T-helper 2 cell treated with Interferon-gamma antibody and Interleukin-4, amounts not matched to agents 5 μg/mL and 100 μg/mL, for 36 hours (primary cell): ENCODE data around the gene CD74.
A peak's percentile ranks its signal among the peaks of the same experiment; 100 is the strongest.

Source experiments
- DNase-seq: peaks from one replicate; pipeline ENCODE4 v3.0.0; 2021; ENCODE audit warnings: low spot score
- H3K27ac Mint-ChIP-seq: one replicate; pipeline ENCODE4 v1.8.0; 2021; ENCODE audit warnings: mild to moderate bottlenecking, mixed read lengths
- H3K27me3 Mint-ChIP-seq: one replicate; pipeline ENCODE4 v1.8.0; 2021; ENCODE audit warnings: low read depth, mixed read lengths
- H3K36me3 Mint-ChIP-seq: one replicate; pipeline ENCODE4 v1.8.0; 2021; ENCODE audit warnings: low read depth, mixed read lengths
- H3K4me1 Mint-ChIP-seq: one replicate; pipeline ENCODE4 v1.8.0; 2021; ENCODE audit warnings: low read depth, mixed read lengths
- H3K4me3 Mint-ChIP-seq: one replicate; pipeline ENCODE4 v1.8.0; 2022; ENCODE audit warnings: mild to moderate bottlenecking, moderate library complexity, mixed read lengths
- H3K9me3 Mint-ChIP-seq: one replicate; pipeline ENCODE4 v1.8.0; 2021; ENCODE audit warnings: mixed read lengths

The CD74 gene

DNA sequence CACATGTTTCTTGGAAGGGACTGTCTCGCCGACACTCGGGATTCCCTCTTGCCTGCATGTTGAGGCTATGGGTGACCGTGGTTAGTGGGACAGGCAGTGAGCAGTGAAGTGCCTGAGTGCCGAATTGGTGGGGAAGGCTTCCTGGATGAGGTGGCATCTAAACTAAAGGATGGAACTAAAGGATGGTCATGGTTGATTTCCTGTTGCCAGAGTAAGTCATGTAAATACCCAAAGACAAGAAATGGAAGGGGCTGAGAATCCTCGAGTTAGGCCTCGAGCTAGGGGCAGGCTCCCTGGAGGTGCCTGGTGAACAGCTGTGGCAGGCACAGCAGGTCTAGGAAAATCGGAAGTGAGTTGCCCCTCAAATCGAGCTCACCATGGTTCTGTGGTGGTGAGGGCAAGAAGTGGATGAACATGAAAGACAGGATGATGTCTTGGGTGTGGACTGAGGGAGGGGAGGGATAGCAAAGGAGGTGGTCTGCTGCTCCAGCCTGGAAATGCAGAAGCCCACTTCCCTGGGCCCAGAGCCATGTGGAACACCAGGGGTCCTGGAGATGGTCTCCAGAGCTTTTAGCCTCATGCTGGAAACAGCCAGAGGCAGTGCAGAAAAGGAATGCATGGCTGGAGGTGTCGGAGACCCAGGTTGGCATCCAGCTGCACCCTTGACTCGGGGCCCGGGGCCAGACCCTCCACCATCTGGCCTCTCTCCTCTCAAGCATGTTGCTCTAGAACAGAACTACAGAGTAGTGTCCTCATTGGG is 12.2 kb downstream of the CD74 start:
- no peak for DNase-seq
- Mint-ChIP-seq H3K36me3 (peaks cover 54% of the 10 kb centered on the region), H3K9me3 (no peaks in the 10 kb centered on the region)

DNA sequence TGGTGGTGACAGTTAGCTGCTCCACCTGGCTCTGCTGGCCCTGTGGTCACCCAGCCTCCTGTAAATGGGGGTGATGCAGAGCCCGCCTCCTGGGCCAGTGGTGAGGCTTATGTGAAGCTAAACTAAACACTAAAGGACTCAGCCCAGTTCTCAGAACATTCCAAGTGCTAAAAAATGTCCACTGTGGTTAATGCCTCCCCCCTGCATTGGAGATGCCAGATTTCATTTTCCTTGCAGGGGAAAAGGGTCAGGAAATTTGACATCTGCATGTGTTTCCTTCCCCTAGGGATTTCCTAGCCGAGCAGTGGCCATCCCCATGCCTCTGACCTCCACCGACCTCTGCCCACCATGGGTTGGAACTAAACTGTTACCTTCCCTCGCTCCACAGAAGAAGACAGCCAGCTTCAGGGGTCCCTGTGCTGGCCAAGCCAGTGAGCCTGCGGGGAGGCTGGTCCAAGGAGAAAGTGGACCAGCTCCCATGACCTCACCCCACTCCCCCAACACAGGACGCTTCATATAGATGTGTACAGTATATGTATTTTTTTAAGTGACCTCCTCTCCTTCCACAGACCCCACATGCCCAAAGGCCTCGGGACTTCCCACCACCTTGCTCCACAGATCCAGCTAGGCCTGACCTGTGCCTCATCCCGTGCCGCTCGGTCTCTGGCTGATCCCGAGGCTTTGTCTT is 13.0 kb downstream of the CD74 start:
- H3K4me1 Mint-ChIP-seq: peaks cover 4% of the 10 kb centered on the region
- H3K9me3 Mint-ChIP-seq: no peaks in the 10 kb centered on the region
- no peak overlapping the region for H3K27ac Mint-ChIP-seq
- H3K4me3 Mint-ChIP-seq: no peak overlapping the region
- peaks cover 56% of the 10 kb centered on the region for H3K36me3 Mint-ChIP-seq
- H3K27me3 Mint-ChIP-seq: no peaks in the 10 kb centered on the region
- DNase-seq: no peak

More for the DNA sequence above, 12.2 kb downstream of the CD74 start:
- no peak overlapping the region for H3K4me3 Mint-ChIP-seq
- no peaks in the 10 kb centered on the region for H3K27me3 Mint-ChIP-seq
- peaks cover 4% of the 10 kb centered on the region for H3K4me1 Mint-ChIP-seq
- H3K27ac Mint-ChIP-seq: peak overlapping the region; percentile 54

DNA sequence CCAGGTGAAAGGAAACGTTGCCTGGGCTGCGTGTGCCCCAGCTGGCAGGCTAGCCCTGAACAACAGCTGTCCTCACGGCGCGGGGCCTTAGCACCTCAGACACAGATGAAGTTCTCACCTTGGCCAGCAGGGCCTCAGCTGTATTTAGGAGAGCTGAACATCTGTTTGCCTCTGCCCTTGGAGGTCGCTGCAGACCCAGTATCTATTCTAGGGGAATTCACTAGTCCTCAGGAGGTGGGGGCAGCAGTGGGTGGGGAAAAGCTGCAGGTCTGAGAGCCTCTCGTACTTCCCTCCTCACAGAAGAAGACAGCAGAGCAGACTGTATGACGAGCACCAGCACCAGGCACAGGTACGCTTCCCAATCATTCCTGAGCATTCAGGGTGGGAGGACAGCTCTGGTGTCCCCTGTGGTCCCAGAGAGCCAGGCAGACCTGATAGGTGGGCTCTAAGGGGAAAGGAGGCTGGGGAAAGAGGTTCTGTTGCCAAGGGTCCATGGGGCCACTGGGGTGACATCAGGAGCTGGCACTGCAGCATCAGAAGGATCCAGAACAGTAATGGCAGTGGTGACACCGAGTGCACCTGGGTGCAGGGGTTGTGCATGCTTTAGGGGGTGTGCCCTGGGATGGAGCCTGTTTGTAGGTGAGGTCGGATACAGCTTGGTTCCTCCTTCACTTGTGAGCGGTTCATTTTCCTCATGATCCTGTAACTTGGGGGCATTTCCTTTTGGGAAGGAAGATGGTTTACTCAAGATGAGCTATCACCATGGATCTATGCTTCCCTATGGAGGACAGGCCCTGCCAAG is 13.8 kb downstream of the CD74 start:
- peaks cover 56% of the 10 kb centered on the region for H3K36me3 Mint-ChIP-seq

DNA sequence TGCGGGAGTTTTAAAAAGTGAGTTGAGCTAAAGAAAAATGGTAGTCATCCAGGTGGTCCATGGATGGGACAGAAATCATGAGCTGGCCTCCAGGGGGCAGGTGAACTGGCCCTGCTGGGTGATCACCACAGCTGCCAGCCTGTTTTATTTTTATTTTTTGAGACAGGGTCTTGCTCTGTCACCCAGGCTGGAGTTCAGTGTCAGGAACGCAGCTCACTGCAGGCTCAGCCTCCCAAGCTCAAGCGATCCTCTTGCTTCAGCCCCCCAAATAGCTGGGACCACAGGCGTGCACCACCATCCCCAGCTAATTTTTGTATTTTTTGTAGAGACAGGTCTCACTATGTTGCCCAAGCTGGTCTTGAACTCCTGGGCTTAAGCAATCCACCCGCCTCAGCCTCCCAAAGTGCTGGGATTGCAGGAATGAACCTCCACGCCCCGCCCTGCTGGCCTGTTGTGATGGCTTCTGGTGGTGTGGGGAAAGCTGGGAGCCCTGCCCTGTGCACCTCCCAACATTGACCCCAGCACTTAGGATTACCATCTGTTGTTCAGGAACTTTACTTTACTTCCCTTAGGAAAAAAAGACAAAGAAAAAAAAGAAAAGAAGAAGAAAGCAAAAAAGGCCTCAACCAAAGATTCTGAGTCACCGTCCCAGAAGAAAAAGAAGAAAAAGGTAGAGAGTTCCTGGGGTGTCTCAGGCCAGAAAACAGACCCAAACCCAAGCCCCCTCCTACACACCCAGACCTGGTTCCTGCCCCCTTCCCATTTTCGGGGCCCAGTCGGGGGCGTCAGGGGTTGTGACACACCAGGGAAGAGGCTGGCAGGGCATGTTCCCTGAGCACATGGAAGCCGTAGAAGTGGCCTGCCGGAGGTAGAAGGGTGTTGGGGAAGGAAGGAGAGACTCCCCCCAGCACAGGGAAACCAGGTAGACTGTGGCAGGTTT is 14.7 kb downstream of the CD74 start:
- no peak overlapping the region for H3K4me3 Mint-ChIP-seq
- no peaks in the 10 kb centered on the region for H3K9me3 Mint-ChIP-seq
- peaks cover 4% of the 10 kb centered on the region for H3K4me1 Mint-ChIP-seq
- peaks cover 61% of the 10 kb centered on the region for H3K36me3 Mint-ChIP-seq
- no peak for DNase-seq
- H3K27me3 Mint-ChIP-seq: no peaks in the 10 kb centered on the region
- no peak overlapping the region for H3K27ac Mint-ChIP-seq

More for the DNA sequence above, 13.8 kb downstream of the CD74 start:
- DNase-seq: no peak
- Mint-ChIP-seq H3K4me1 (peaks cover 4% of the 10 kb centered on the region), H3K27ac (no peak overlapping the region), H3K9me3 (no peaks in the 10 kb centered on the region), H3K27me3 (no peaks in the 10 kb centered on the region), H3K4me3 (no peak overlapping the region)

DNA sequence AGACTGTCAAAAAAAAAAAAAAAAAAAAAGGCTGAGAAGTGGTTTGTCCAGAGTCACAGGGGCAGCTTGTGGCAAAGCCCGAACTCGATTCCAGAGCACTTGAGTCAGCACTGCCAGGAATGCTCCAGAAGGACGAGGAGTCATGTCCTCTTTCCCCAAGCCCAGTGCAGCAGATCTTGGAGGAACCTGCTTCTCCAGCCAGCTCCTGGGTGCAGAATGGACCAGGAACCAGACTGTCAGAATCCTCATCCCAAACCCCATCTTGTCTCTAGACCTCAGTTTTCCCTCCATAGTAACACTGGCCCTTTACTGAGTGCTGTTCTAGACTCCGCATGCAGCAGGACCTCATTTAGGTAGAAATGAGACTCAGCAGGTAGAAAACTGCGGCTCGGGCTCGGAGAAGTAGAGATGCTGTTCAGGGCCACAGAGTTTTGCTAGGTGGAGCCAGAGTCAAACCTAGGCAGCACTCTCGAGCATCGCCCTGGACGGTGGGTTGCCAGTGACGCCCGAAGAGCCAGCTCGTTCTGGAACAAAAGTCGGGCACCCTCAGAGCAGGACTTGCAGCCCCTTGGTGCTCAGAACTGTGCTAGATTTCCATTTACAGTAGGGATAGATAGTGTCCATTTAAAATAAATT is 15.4 kb downstream of the CD74 start:
- H3K4me1 Mint-ChIP-seq: peaks cover 4% of the 10 kb centered on the region
- no peak overlapping the region for H3K4me3 Mint-ChIP-seq
- no peaks in the 10 kb centered on the region for H3K27me3 Mint-ChIP-seq
- DNase-seq: no peak
- peaks cover 57% of the 10 kb centered on the region for H3K36me3 Mint-ChIP-seq
- no peak overlapping the region for H3K27ac Mint-ChIP-seq
- H3K9me3 Mint-ChIP-seq: no peaks in the 10 kb centered on the region

DNA sequence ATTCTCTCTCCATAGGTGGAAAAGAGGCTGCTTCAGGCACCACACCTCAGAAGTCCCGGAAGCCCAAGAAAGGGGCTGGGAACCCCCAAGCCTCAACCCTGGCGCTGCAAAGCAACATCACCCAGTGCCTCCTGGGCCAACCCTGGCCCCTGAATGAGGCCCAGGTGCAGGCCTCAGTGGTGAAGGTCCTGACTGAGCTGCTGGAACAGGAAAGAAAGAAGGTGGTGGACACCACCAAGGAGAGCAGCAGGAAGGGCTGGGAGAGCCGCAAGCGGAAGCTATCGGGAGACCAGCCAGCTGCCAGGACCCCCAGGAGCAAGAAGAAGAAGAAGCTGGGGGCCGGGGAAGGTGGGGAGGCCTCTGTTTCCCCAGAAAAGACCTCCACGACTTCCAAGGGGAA is 16.4 kb downstream of the CD74 start:
- H3K4me3 Mint-ChIP-seq: no peak overlapping the region
- H3K27ac Mint-ChIP-seq: no peak overlapping the region
- no peaks in the 10 kb centered on the region for H3K27me3 Mint-ChIP-seq
- H3K9me3 Mint-ChIP-seq: no peaks in the 10 kb centered on the region
- no peak for DNase-seq
- H3K36me3 Mint-ChIP-seq: peaks cover 54% of the 10 kb centered on the region
- H3K4me1 Mint-ChIP-seq: peaks cover 3% of the 10 kb centered on the region

DNA sequence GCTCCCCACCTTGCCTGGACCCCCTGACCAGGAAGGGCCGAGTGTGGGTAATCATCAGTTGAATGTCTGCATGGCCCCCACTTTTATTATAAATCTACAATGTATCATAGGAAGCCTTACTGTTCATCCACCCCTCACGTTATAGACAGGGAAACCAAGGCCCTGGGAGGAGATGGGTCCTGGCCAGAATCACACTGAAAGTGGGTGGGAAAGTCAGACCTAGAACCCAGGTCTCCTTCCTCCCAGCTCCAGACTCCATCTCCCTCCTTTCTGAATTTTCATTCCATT is 17.1 kb downstream of the CD74 start:
- Mint-ChIP-seq H3K9me3 (no peaks in the 10 kb centered on the region), H3K27me3 (no peaks in the 10 kb centered on the region), H3K4me1 (no peaks in the 10 kb centered on the region), H3K4me3 (no peak overlapping the region), H3K36me3 (peaks cover 51% of the 10 kb centered on the region), H3K27ac (no peak overlapping the region)
- no peak for DNase-seq

DNA sequence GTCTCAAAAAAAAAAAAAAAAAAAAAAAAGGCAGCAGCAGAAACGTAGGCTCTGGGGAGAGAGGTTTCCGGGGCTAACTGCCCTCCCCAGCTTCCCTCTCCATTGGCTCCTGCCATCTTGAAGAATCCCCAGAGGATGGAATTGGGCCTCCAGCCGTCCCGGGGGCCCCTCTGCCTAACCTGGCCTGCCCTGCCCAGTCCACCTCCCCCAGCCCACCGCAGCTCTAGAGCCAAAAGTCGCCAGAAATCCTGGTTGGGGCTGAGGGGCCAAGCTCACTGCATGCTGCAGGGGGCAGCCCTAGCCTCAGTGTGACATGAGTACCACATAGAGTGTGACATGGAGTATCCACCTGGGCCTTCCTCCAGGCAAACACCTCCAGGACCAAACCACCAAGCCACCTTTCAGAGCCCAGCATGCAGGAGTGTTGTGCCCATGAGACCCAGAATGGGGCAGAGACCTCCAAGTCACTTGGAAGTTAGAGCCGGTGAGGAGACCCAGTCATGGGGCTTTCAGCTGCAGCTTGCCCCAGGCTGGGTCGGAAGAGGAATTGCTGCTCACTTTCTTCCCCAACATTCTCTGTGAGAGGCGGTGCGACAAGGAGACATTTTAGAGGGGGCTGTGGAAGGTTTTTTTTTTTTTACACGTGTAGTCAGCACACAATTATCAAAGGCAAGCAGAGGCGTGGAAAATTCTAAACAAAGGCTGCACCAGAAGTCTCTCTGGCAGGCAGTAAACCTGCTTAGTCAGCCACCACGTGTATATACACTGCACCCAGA is 17.6 kb downstream of the CD74 start:
- Mint-ChIP-seq H3K4me1 (no peaks in the 10 kb centered on the region), H3K27me3 (no peaks in the 10 kb centered on the region), H3K4me3 (no peak overlapping the region), H3K36me3 (peaks cover 48% of the 10 kb centered on the region), H3K27ac (no peak overlapping the region), H3K9me3 (no peaks in the 10 kb centered on the region)
- no peak for DNase-seq

DNA sequence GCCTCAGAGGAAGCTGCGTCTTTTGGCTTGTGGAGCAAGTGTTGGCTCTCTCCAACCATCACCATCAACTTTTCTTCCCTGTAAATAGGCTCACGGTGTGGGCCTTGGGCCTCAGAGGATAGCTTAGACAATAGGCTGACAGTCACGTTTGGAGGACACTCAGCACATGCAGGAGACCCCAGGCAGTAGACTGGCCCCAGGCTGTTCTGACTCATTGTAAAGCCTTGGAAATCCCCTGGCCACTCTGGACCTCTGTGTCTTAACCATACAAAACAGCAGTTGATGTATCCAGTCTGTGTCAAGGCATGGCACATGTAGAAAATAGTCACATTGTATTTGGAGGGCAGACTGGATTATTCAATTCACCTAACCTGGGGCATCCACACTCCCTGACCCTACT is 18.6 kb downstream of the CD74 start:
- Mint-ChIP-seq H3K36me3 (peaks cover 41% of the 10 kb centered on the region), H3K4me3 (no peak overlapping the region), H3K9me3 (no peaks in the 10 kb centered on the region), H3K27me3 (no peaks in the 10 kb centered on the region), H3K4me1 (no peaks in the 10 kb centered on the region), H3K27ac (no peak overlapping the region)
- no peak for DNase-seq

DNA sequence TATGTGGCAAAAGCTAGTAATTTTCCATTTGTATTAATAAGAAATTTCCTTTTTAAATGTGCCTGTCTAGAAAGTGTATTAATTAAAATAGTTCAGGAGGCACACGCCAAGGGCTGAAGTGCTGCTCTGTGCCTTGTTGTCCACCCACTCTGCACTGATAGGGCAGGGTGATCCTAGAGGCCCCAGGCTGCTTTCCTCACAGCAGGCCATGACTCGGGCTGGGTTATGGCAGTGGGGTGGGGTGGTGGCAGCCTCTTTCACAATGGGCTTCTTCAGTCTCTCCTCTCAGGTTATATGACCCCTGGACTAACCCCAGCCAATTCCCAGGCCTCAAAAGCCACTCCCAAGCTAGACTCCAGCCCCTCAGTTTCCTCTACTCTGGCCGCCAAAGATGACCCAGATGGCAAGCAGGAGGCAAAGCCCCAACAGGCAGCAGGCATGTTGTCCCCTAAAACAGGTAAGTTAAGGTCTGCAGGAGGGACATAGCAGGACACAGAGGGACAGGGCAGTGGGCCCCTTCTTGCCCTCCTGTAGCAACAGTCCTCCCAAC is 19.5 kb downstream of the CD74 start:
- H3K27ac Mint-ChIP-seq: peak overlapping the region; percentile 38
- DNase-seq: no peak
- peaks cover 37% of the 10 kb centered on the region for H3K36me3 Mint-ChIP-seq
- H3K4me1 Mint-ChIP-seq: no peaks in the 10 kb centered on the region
- H3K27me3 Mint-ChIP-seq: no peaks in the 10 kb centered on the region
- H3K4me3 Mint-ChIP-seq: no peak overlapping the region
- no peaks in the 10 kb centered on the region for H3K9me3 Mint-ChIP-seq

DNA sequence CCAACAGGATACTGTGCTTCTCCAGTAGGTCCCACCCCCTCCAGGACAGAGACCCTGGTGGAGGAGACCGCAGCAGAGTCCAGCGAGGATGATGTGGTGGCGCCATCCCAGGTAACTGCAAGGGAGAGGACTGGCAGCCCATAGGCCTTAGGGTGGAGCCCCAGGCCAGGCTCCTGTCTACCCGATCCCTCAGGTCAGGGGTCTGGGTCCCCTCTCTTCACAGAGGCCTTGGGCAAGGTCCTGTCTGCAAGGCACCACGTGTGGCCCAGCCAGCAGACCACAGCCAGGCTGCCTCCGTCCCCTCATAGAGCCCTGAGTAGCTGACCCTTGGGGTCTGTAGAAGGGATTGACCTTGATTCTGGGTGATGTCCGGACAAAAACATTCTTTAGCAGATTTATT is 20.0 kb downstream of the CD74 start:
- Mint-ChIP-seq H3K36me3 (peaks cover 34% of the 10 kb centered on the region), H3K9me3 (no peaks in the 10 kb centered on the region), H3K27me3 (no peaks in the 10 kb centered on the region), H3K4me3 (no peak overlapping the region), H3K27ac (no peak overlapping the region), H3K4me1 (no peaks in the 10 kb centered on the region)
- DNase-seq: no peak

DNA sequence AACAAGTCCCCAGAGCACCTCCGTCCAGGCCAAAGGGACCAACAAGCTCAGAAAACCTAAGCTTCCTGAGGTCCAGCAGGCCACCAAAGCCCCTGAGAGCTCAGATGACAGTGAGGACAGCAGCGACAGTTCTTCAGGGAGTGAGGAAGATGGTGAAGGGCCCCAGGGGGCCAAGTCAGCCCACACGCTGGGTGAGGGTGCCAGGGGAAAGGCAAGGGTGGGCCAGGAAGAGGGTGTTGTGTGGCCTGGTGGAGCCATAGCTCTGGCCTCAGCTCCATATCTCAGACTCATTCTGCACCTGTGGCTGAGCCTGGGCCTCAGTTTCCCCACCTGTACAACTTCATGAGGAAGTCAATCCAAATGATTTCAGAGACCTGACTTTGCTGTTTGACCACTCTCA is 20.7 kb downstream of the CD74 start:
- no peak for DNase-seq
- Mint-ChIP-seq H3K9me3 (no peaks in the 10 kb centered on the region), H3K36me3 (peaks cover 31% of the 10 kb centered on the region), H3K27me3 (no peaks in the 10 kb centered on the region), H3K4me1 (no peaks in the 10 kb centered on the region), H3K4me3 (no peak overlapping the region), H3K27ac (no peak overlapping the region)
